WI38 (cell line): Measurements from ENCODE around the gene CKS2.

ENCODE experiments used
- H3K4me3 ChIP-seq: 2 replicates; pipeline ENCODE4 v1.5.1; 2011; ENCODE audit warnings: low read depth, mild to moderate bottlenecking, control low read depth, low read length
- CTCF ChIP-seq: IDR thresholded peaks from 2 replicates; pipeline ENCODE4 v1.5.1; 2012; ENCODE audit warnings: low read depth, mild to moderate bottlenecking, control low read depth, low read length

The CKS2 gene

GRCh38 chr9:89357331-89358197 lies 46.6 kb downstream of the CKS2 start:
- H3K4me3 ChIP-seq = no peak overlapping the region
- no peak for TF ChIP-seq CTCF

GRCh38 chr9:89358376-89358916 lies 47.5 kb downstream of the CKS2 start:
- no peak overlapping the region for H3K4me3 ChIP-seq
- TF ChIP-seq CTCF = no peak

GRCh38 chr9:89358985-89359384 lies 48.0 kb downstream of the CKS2 start:
- TF ChIP-seq CTCF = no peak

GRCh38 chr9:89359751-89360261 lies 48.8 kb downstream of the CKS2 start:
- no peak overlapping the region for H3K4me3 ChIP-seq
- TF ChIP-seq CTCF = no peak

More at GRCh38 chr9:89358985-89359384, 48.0 kb downstream of the CKS2 start:
- no peak overlapping the region for H3K4me3 ChIP-seq

- H3K4me3 ChIP-seq = no peak overlapping the region
- no peak for TF ChIP-seq CTCF
Observed at GRCh38 chr9:89360465-89360864, 49.5 kb downstream of the CKS2 start.

GRCh38 chr9:89361031-89361430 lies 50.0 kb downstream of the CKS2 start:
- TF ChIP-seq CTCF = no peak
- no peak overlapping the region for H3K4me3 ChIP-seq
